K562 (cell line): ENCODE measurements around the gene ARL13B. TPM values are rescaled to one million over a fixed set of nuclear protein-coding genes. Genes with fewer than 3 reads are reported as not detected.

Source experiments
- ATAC-seq: fragments of 200-7000 bp; cut with Tn5 transposase; 3 replicates; pipeline ENCODE4 v1.9.1; 2020; ENCODE audit warnings: moderate library complexity
- BruUV-seq: library from RNA; stranded (reverse); fragments of 400-500 nt; replicated peaks from 2 replicates; lab custom pipeline; 2021; lab: Mats Ljungman, UMichigan
- CTCF ChIA-PET: fragments of 300-600 bp; formaldehyde crosslinking; extraction: SDS; loops from one replicate; lab custom pipeline; 2021; ENCODE audit warnings: low intra/inter-chr PET ratio; lab: Yijun Ruan, JAX
- POLR2A ChIA-PET: fragments of 300-600, 350-650 bp; sonication (Branson Sonifier 250); formaldehyde crosslinking; extraction: SDS; loops from one replicate; lab custom pipeline; 2021; ENCODE audit warnings: antibody characterized with exemption, inconsistent platforms; lab: Yijun Ruan, JAX
- DNase-seq, 4 experiments: peaks; one replicate each; pipeline versions ENCODE4 v3.0.0 to v3.0.0-alpha.2; 2011 to 2018; ENCODE audit warnings: low spot score in 3 of 4, mixed read lengths in 3 of 4; ENCODE audit errors: extremely low read depth in 1 of 4
- FAIRE-seq: peaks from 2 replicates; lab custom pipeline; 2011; peaks lifted over from hg19 to GRCh38; lab: Jason Lieb, UNC
- H2AFZ ChIP-seq: 2 replicates; pipeline ENCODE4 v1.6.0; 2011; ENCODE audit warnings: low read depth, low read length, control low read depth, inconsistent platforms
- H3K27ac ChIP-seq: fragments of 200-600 bp; 3 replicates; pipeline ENCODE4 v1.8.0; 2011; ENCODE audit warnings: low read depth, mild to moderate bottlenecking, control low read depth, inconsistent platforms, low read length, moderate library complexity, mixed read lengths; ENCODE audit errors: extremely low read depth
- H3K27me3 ChIP-seq, 2 experiments: fragments of 300-600 bp in 1 of 2; 2 replicates in 1 of 2; 3 replicates in 1 of 2; pipeline versions ENCODE4 v1.6.0 to v1.8.0; 2011; ENCODE audit warnings: inconsistent platforms in 2 of 2, low read length in 2 of 2, mild to moderate bottlenecking in 1 of 2, mixed read lengths in 1 of 2, moderate library complexity in 1 of 2; ENCODE audit not compliant: control insufficient read depth in 2 of 2, insufficient read depth in 2 of 2
- H3K36me3 ChIP-seq: fragments of 300-600 bp; 3 replicates; pipeline ENCODE4 v1.8.0; 2011; ENCODE audit warnings: mild to moderate bottlenecking, low read length, inconsistent platforms; ENCODE audit not compliant: control insufficient read depth, insufficient read depth
- H3K4me1 ChIP-seq, 2 experiments: fragments of 200-600 bp in 1 of 2; replicated peaks in 1 of 2; 2 replicates in 1 of 2; 3 replicates in 1 of 2; pipeline versions ENCODE4 v1.5.1 to v1.8.0; 2011; ENCODE audit warnings: inconsistent platforms in 2 of 2, low read length in 2 of 2, mild to moderate bottlenecking in 1 of 2, mixed read lengths in 1 of 2, moderate library complexity in 1 of 2; ENCODE audit not compliant: control insufficient read depth in 2 of 2, insufficient read depth in 2 of 2
- H3K4me2 ChIP-seq: 2 replicates; pipeline ENCODE4 v1.6.1; 2011; ENCODE audit warnings: low read length, control low read depth, inconsistent platforms, mixed read lengths; ENCODE audit not compliant: insufficient read depth
- H3K4me3 ChIP-seq: fragments of 200-600 bp; sonication (generic), shearing (Covaris generic); 2 replicates; pipeline ENCODE4 v1.5.1; 2016; ENCODE audit warnings: control low read depth, inconsistent platforms
- H3K79me2 ChIP-seq: fragments of 200-600 bp; 3 replicates; pipeline ENCODE4 v1.8.0; 2011; ENCODE audit warnings: low read length, inconsistent platforms; ENCODE audit not compliant: control insufficient read depth, insufficient read depth
- H3K9ac ChIP-seq, 2 experiments: 2 replicates each; pipeline versions ENCODE4 v1.6.0 to v1.6.1; 2011; ENCODE audit warnings: low read depth in 2 of 2, low read length in 2 of 2, control low read depth in 1 of 2, inconsistent platforms in 1 of 2, mild to moderate bottlenecking in 1 of 2, mixed read lengths in 1 of 2; ENCODE audit not compliant: insufficient read depth in 1 of 2
- H3K9me1 ChIP-seq: one replicate; pipeline ENCODE4 v1.6.0; 2011; ENCODE audit warnings: inconsistent platforms, mild to moderate bottlenecking, low read length, moderate library complexity; ENCODE audit not compliant: control insufficient read depth, insufficient read depth
- H3K9me3 ChIP-seq: replicated peaks from 2 replicates; pipeline ENCODE4 v1.5.1; 2011; ENCODE audit warnings: low read depth, low read length, inconsistent platforms; ENCODE audit not compliant: control insufficient read depth, insufficient read depth
- H4K20me1 ChIP-seq: replicated peaks from 2 replicates; pipeline ENCODE4 v1.6.1; 2011; ENCODE audit warnings: low read length, inconsistent platforms, mixed read lengths; ENCODE audit not compliant: control insufficient read depth, insufficient read depth
- CBX3 ChIP-seq, 2 experiments: IDR thresholded peaks; 1 replicate in 1 of 2; 2 replicates in 1 of 2; pipeline ENCODE4 v1.6.1; 2012; ENCODE audit warnings: inconsistent platforms in 2 of 2, low read length in 2 of 2, borderline replicate concordance in 1 of 2, control low read depth in 1 of 2
- CREM ChIP-seq: IDR thresholded peaks from 2 replicates; pipeline ENCODE4 v1.6.1; 2014; ENCODE audit warnings: antibody characterized with exemption, low read depth
- ILF3 ChIP-seq: fragments of 450-650 bp; IDR thresholded peaks from 2 replicates; pipeline ENCODE4 v1.6.1; 2018; ENCODE audit warnings: antibody characterized with exemption, mild to moderate bottlenecking, moderate library complexity, borderline replicate concordance
- PHF8 ChIP-seq: fragments of 200-600 bp; sonication (generic); IDR thresholded peaks from 2 replicates; pipeline ENCODE4 v1.6.1; 2012; ENCODE audit warnings: mixed run types, mild to moderate bottlenecking, inconsistent platforms, low read length, moderate library complexity, borderline replicate concordance
- RBM25 ChIP-seq: fragments of 200-400 bp; formaldehyde crosslinking; IDR thresholded peaks from 2 replicates; pipeline ENCODE4 v1.6.1; 2018; ENCODE audit warnings: low read length, low read depth, moderate library complexity; ENCODE audit not compliant: severe bottlenecking
- ZNF121 ChIP-seq: sonication (generic); formaldehyde crosslinking; conservative IDR thresholded peaks from 2 replicates; pipeline ENCODE4 v1.8.0; 2022; ENCODE audit warnings: missing genetic modification reagents
- WGBS: fragments of 100-300 bp; shearing (Covaris generic); methylation state at CpG from one replicate; pipeline ENCODE4 v1.1.6; 2016; ENCODE audit warnings: low coverage, mixed read lengths; ENCODE audit not compliant: insufficient coverage; ENCODE audit errors: missing lambda C conversion rate; 5-methylcytosine and 5-hydroxymethylcytosine counted together
- in situ Hi-C: fragments of 300-500 bp; cut with MboI; formaldehyde crosslinking; loops from 4 replicates; pipeline ENCODE4 v1.15.0; 2018; ENCODE audit warnings: inconsistent platforms, mixed read lengths
- intact Hi-C: fragments of 100-400 bp; cut with micrococcal nuclease; formaldehyde crosslinking; loops from 2 replicates; pipeline ENCODE4 v1.14.2; 2022
- polyA plus RNA-seq, 8 experiments: library from polyadenylated mRNA; depleted of rRNA in 4 of 8; stranded (reverse) in 5 of 8; unstranded in 3 of 8; fragments of >200 nt; fragmentation: Nextera tagmentation in 2 of 8; fragmentation: Illumina TruSeq in 1 of 8; extraction: Ambion mirVana in 2 of 8; extraction: Trizol in 1 of 8; gene quantifications; 2 replicates each; pipeline versions ENCODE4 v1.2.1 to v1.2.3, GENCODE V29; 2011 to 2014; ENCODE audit warnings: inconsistent platforms in 1 of 8, missing spikeins in 1 of 8
- total RNA-seq, 7 experiments: library from RNA; depleted of rRNA in 6 of 7; stranded (reverse); fragments of >200 nt in 6 of 7; fragmentation: Illumina TruSeq in 2 of 7; extraction: Trizol in 2 of 7; gene quantifications; 2 replicates each; pipeline versions ENCODE4 v1.2.1 to v1.2.3, GENCODE V29; 2011 to 2021; ENCODE audit warnings: low replicate concordance in 1 of 7
- TF ChIP-seq, protein P1 (sequence below): fragments of 250-450 bp; sonication (Bioruptor Pico); IDR thresholded peaks from 2 replicates; pipeline ENCODE4 v1.8.0; 2022; ENCODE audit warnings: inconsistent platforms, mild to moderate bottlenecking, moderate library complexity, borderline replicate concordance
- TF ChIP-seq, protein P2 (sequence below), 2 experiments: fragments of 450-650 bp in 1 of 2; sonication (generic) in 1 of 2; formaldehyde crosslinking in 1 of 2; IDR thresholded peaks in 1 of 2; conservative IDR thresholded peaks in 1 of 2; 2 replicates each; pipeline versions ENCODE4 v1.6.1 to v1.8.1; 2016 to 2023; ENCODE audit warnings: mild to moderate bottlenecking in 2 of 2, moderate library complexity in 2 of 2, inconsistent platforms in 1 of 2, missing genetic modification reagents in 1 of 2

ARL13B gene
- total and polyA plus RNA-seq, 9 of the 15 experiments (the other 6 are each of a cell fraction or from before 2014, with no cell fraction given), result 4.1 to 16.9 (median 12.2) TPM

DNA sequence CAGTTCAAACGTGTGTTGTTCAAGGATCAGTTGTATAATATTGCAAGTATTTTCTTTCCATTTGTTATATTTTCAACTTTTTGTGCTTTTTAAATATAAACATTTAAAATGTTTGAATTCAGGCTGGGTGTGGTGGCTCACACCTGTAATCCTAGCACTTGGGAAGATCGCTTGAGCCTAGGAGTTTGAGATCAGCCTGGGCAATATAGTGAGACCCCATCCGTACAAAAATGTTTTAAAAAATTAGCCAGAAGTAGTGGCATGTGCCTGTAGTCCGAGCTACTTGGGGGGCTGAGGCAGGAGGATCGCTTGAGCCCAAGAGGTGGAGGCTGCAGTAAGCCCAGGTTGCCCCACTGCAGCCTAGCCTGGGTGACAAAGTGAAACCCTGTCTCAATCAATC lies 4.7 kb downstream of the ARL13B start:
- CTCF ChIA-PET, result no interaction called here
- intact Hi-C loops (no loop called here), in situ Hi-C loops (no loop called here)
- no TSS peak for BruUV-seq
- Histone ChIP-seq H4K20me1 (no peaks in the 10 kb centered on the region), H3K27me3 (no peaks in the 10 kb centered on the region), H3K9ac (no peak overlapping the region), H3K79me2 (peaks cover 84% of the 10 kb centered on the region), H3K9me1 (no peaks in the 10 kb centered on the region), H3K4me1 (peaks cover 2 to 10% of the 10 kb centered on the region in 2 experiments; a peak in 2 of 5 replicates), H2AFZ (no peak overlapping the region), H3K4me2 (no peak overlapping the region), H3K36me3 (no peaks in the 10 kb centered on the region), H3K4me3 (no peak overlapping the region), H3K27ac (no peak overlapping the region), H3K9me3 (no peaks in the 10 kb centered on the region)
- FAIRE-seq (no peak), ATAC-seq (no peak), DNase-seq (no peak)
- 86% methylated on average over 5 of the region's 5 CpGs for WGBS
- TF ChIP-seq ZNF121 (peak; percentile 43; the same call in 1 of the 2 replicates), CBX3 (IDR thresholded peaks at IDR 0.05; ENCODE audit: borderline replicate concordance in 1 of 2, low read length in 2 of 2) (no peak), RBM25 (peak; percentile 26)
- POLR2A ChIA-PET, result no interaction called here

DNA sequence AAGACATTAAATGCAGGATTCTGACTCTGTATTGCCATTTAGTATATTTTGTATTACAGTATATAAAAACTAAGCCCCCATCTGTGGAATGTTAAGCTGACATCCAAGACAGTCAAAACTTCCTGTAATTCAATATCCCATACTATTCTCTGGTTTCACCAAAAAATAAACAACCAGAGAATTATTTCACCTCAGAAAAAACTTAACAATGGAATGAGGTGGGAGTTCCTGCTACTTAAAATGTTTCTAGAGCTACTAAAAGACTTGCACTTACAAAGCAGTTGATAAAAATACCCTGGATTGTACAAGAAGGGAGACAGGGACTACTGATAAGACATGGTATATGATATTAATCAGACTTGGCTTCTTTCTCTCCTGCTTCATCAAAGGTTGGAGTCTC lies 8.3 kb downstream of the ARL13B start:
- H3K4me3 ChIP-seq, result no peak overlapping the region
- POLR2A ChIA-PET, result no interaction called here
- ATAC-seq (no peak), DNase-seq (no peak), FAIRE-seq (no peak)
- H3K9me1 ChIP-seq, result no peaks in the 10 kb centered on the region
- H3K9me3 ChIP-seq, result no peaks in the 10 kb centered on the region
- H3K27me3 ChIP-seq, result no peaks in the 10 kb centered on the region
- in situ Hi-C loops, result no loop called here
- H3K9ac ChIP-seq, result no peak overlapping the region
- no peaks in the 10 kb centered on the region for H3K36me3 ChIP-seq
- H2AFZ ChIP-seq, result no peak overlapping the region
- TF ChIP-seq PHF8 (no peak), ILF3 (no peak), CREM (no peak)
- TF ChIP-seq, protein P1, sequence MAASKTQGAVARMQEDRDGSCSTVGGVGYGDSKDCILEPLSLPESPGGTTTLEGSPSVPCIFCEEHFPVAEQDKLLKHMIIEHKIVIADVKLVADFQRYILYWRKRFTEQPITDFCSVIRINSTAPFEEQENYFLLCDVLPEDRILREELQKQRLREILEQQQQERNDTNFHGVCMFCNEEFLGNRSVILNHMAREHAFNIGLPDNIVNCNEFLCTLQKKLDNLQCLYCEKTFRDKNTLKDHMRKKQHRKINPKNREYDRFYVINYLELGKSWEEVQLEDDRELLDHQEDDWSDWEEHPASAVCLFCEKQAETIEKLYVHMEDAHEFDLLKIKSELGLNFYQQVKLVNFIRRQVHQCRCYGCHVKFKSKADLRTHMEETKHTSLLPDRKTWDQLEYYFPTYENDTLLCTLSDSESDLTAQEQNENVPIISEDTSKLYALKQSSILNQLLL (CRISPR knock-in tag), result no peak
- TF ChIP-seq, protein P2, sequence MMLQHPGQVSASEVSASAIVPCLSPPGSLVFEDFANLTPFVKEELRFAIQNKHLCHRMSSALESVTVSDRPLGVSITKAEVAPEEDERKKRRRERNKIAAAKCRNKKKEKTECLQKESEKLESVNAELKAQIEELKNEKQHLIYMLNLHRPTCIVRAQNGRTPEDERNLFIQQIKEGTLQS (IDR thresholded peaks at IDR 0.05), result no peak
- TF ChIP-seq, protein P2 (CRISPR knock-in tag; conservative IDR thresholded peaks at IDR 0.05), result no peak
- H3K4me1 ChIP-seq, result peaks cover 2 to 6% of the 10 kb centered on the region in 2 experiments; a peak in 2 of 5 replicates
- BruUV-seq, result no TSS peak
- CTCF ChIA-PET, result no interaction called here
- intact Hi-C loops, result no loop called here
- H3K4me2 ChIP-seq, result no peak overlapping the region
- H4K20me1 ChIP-seq, result no peaks in the 10 kb centered on the region
- peaks cover 73% of the 10 kb centered on the region for H3K79me2 ChIP-seq
- H3K27ac ChIP-seq, result 0 out of 3 replicates have a peak overlapping the region, but pooled peaks have one; percentile 25
